ENCODE results near the gene HRG. TPM values are rescaled to one million over a fixed set of nuclear protein-coding genes. Genes with fewer than 3 reads are reported as not detected.

HRG gene
- polyA plus RNA-seq, 1 experiment: not detected

- ChIA-PET CTCF (interaction anchor here (1.7 kb wide), 1 partner anchor 101 kb away, joined by 5 read pairs; no protein-coding TSS in a partner anchor), POLR2A (interaction anchor here (1.2 kb wide), 1 partner anchor 64 kb away, joined by 3 read pairs; no protein-coding TSS in a partner anchor)
- no peak for DNase-seq (ENCODE audit: low read depth, low spot score)
- TF ChIP-seq CTCF (IDR thresholded peaks at IDR 0.05; ENCODE audit: low read depth, low read length): no peak
- no peaks in the 10 kb centered on the region for H3K9me3 ChIP-seq (ENCODE audit: control insufficient read depth, insufficient read depth, low read length)
- no peak overlapping the region for H3K27ac ChIP-seq (ENCODE audit: low read depth, low read length)
- H3K27me3 ChIP-seq (ENCODE audit: control insufficient read depth, insufficient read depth, low read length): no peaks in the 10 kb centered on the region
- H3K4me3 ChIP-seq (ENCODE audit: low read depth, low read length): no peak overlapping the region
Measured at GRCh38 chr3:186719945-186720739, 54.3 kb downstream of the HRG start.

GRCh38 chr3:186722457-186722856 lies 56.6 kb downstream of the HRG start:
- TF ChIP-seq CTCF (IDR thresholded peaks at IDR 0.05; ENCODE audit: low read depth, low read length): peak; percentile 9; the same call in 1 of the 2 replicates
- Histone ChIP-seq H3K4me3 (ENCODE audit: low read depth, low read length) (no peak overlapping the region), H3K27ac (ENCODE audit: low read depth, low read length) (no peak overlapping the region), H3K27me3 (ENCODE audit: control insufficient read depth, insufficient read depth, low read length) (no peaks in the 10 kb centered on the region), H3K9me3 (ENCODE audit: control insufficient read depth, insufficient read depth, low read length) (no peaks in the 10 kb centered on the region)
- CTCF ChIA-PET: interaction anchor here (1.0 to 1.2 kb wide), 2 partner anchors 108 to 443 kb away, joined by 3 read pairs; no protein-coding TSS in a partner anchor
- POLR2A ChIA-PET: no interaction called here
- DNase-seq (ENCODE audit: low read depth, low spot score): no peak

- H3K4me3 ChIP-seq (ENCODE audit: low read depth, low read length): no peak overlapping the region
- POLR2A ChIA-PET: no interaction called here
- H3K9me3 ChIP-seq (ENCODE audit: control insufficient read depth, insufficient read depth, low read length): no peaks in the 10 kb centered on the region
- CTCF ChIA-PET: no interaction called here
- no peak overlapping the region for H3K27ac ChIP-seq (ENCODE audit: low read depth, low read length)
- no peak for TF ChIP-seq CTCF (IDR thresholded peaks at IDR 0.05; ENCODE audit: low read depth, low read length)
- DNase-seq (ENCODE audit: low read depth, low spot score): no peak
- no peaks in the 10 kb centered on the region for H3K27me3 ChIP-seq (ENCODE audit: control insufficient read depth, insufficient read depth, low read length)
Measured at GRCh38 chr3:186724911-186725310, 59.1 kb downstream of the HRG start.

Small RNA genes within 50 kb of the gene (small RNA-seq; reads per million reads assigned to genes)
- gene RF00017 (ENCODE audit: insufficient read length, low read depth): not detected

Other genes starting within 250 kb of the HRG start
- 1.6 and 2.0 TPM in 2 replicates for gene CRYGS, start 121.6 kb upstream of the HRG start, polyA plus RNA-seq (2011; rRNA removed)
- gene TBCCD1, start 98.7 kb upstream of the HRG start, polyA plus RNA-seq (2011; rRNA removed): 10.5 and 13.1 TPM in 2 replicates
- 43.6 and 56.2 TPM in 2 replicates for gene DNAJB11, start 95.3 kb upstream of the HRG start, polyA plus RNA-seq (2011; rRNA removed)
- not detected in 2 replicates for gene AHSG, start 53.0 kb upstream of the HRG start, polyA plus RNA-seq (2011; rRNA removed)
- not detected in 2 replicates for gene FETUB, start 25.6 kb upstream of the HRG start, polyA plus RNA-seq (2011; rRNA removed)
- not detected in 2 replicates for gene KNG1, start 51.3 kb downstream of the HRG start, polyA plus RNA-seq (2011; rRNA removed)
- 498 and 774 TPM in 2 replicates for gene EIF4A2, start 117.6 kb downstream of the HRG start, polyA plus RNA-seq (2011; rRNA removed)
- gene RFC4, start 140.5 kb downstream of the HRG start, polyA plus RNA-seq (2011; rRNA removed): 7.3 and 9.4 TPM in 2 replicates
- gene ADIPOQ, start 176.7 kb downstream of the HRG start, polyA plus RNA-seq (2011; rRNA removed): not detected in 2 replicates

Data from AG04450 (cell line).